ENCODE results near the gene ASTL. TPM values are rescaled to one million over a fixed set of nuclear protein-coding genes. Genes with fewer than 3 reads are reported as not detected.
A peak's percentile ranks its signal among the peaks of the same experiment; 100 is the strongest.

ASTL gene
- total RNA-seq, 3 donors from 2014 or later (not counting 1 experiment from before 2014, with no cell fraction given): 5.5 to 11.3 (median 8.8) TPM

- Histone ChIP-seq H3K27ac (ENCODE audit: low read length) (no peak overlapping the region), H3K4me3 (ENCODE audit: low read length) (no peak overlapping the region), H3K27me3 (ENCODE audit: control insufficient read depth, insufficient read depth, low read length) (peaks cover 9% of the 10 kb centered on the region), H3K4me1 (ENCODE audit: control insufficient read depth, insufficient read depth, low read length) (peaks cover 8% of the 10 kb centered on the region), H3K36me3 (ENCODE audit: control insufficient read depth, insufficient read depth, low read length) (no peaks in the 10 kb centered on the region), H3K9me3 (ENCODE audit: control insufficient read depth, insufficient read depth, low read length) (no peaks in the 10 kb centered on the region)
- DNase-seq (peak in 1 of 2 donors; percentile 16), ATAC-seq (no peak)
- no peak for TF ChIP-seq CTCF (IDR thresholded peaks at IDR 0.05)
- H3K4me1 Mint-ChIP-seq: peaks cover 9 to 44% of the 10 kb centered on the region in 2 donors
- H3K36me3 Mint-ChIP-seq: no peaks in the 10 kb centered on the region
- peaks cover 38 to 42% of the 10 kb centered on the region in 2 donors for H3K27me3 Mint-ChIP-seq (ENCODE audit: low read depth in 2 of 2)
- intact Hi-C loops (cut with micrococcal nuclease): no loop called here
- no peak overlapping the region for H3K27ac Mint-ChIP-seq
- no peaks in the 10 kb centered on the region for H3K9me3 Mint-ChIP-seq
- no peak overlapping the region for H3K4me3 Mint-ChIP-seq
- 21% methylated on average over 11 of the region's 11 CpGs for WGBS (ENCODE audit: insufficient coverage)
These were observed 18.1 kb downstream of the ASTL start for GRCh38 chr2:96120091-96120720.

GRCh38 chr2:96119389-96119751, 18.9 kb downstream of the ASTL start:
- H3K27ac Mint-ChIP-seq: no peak overlapping the region
- intact Hi-C loops (cut with micrococcal nuclease): loop anchor here (10.0 kb wide), 1 partner anchor 95 kb away; no protein-coding TSS in a partner anchor
- H3K27me3 Mint-ChIP-seq (ENCODE audit: low read depth in 2 of 2): peaks cover 40% of the 10 kb centered on the region in 2 donors
- Histone ChIP-seq H3K36me3 (ENCODE audit: control insufficient read depth, insufficient read depth, low read length) (no peaks in the 10 kb centered on the region), H3K9me3 (ENCODE audit: control insufficient read depth, insufficient read depth, low read length) (no peaks in the 10 kb centered on the region), H3K27ac (ENCODE audit: low read length) (no peak overlapping the region), H3K4me3 (ENCODE audit: low read length) (no peak overlapping the region), H3K4me1 (ENCODE audit: control insufficient read depth, insufficient read depth, low read length) (peaks cover 8% of the 10 kb centered on the region), H3K27me3 (ENCODE audit: control insufficient read depth, insufficient read depth, low read length) (peaks cover 9% of the 10 kb centered on the region)
- H3K36me3 Mint-ChIP-seq: no peaks in the 10 kb centered on the region
- no peak for TF ChIP-seq CTCF (IDR thresholded peaks at IDR 0.05)
- peak overlapping the region; percentile 37 for H3K4me3 Mint-ChIP-seq
- peaks cover 9 to 36% of the 10 kb centered on the region in 2 donors for H3K4me1 Mint-ChIP-seq
- ATAC-seq: no peak
- DNase-seq: peak in 1 of 2 donors; percentile 17
- no peaks in the 10 kb centered on the region for H3K9me3 Mint-ChIP-seq
- WGBS (ENCODE audit: insufficient coverage): 92% methylated on average over 5 of the region's 5 CpGs

- no peaks in the 10 kb centered on the region for H3K36me3 ChIP-seq (ENCODE audit: control insufficient read depth, insufficient read depth, low read length)
- WGBS (ENCODE audit: insufficient coverage): 92% methylated on average over 13 of the region's 13 CpGs
- no peak overlapping the region for H3K27ac ChIP-seq (ENCODE audit: low read length)
- peaks cover 9% of the 10 kb centered on the region for H3K27me3 ChIP-seq (ENCODE audit: control insufficient read depth, insufficient read depth, low read length)
- no peak for TF ChIP-seq CTCF (IDR thresholded peaks at IDR 0.05)
- Mint-ChIP-seq H3K9me3 (no peaks in the 10 kb centered on the region), H3K27me3 (ENCODE audit: low read depth in 2 of 2) (peaks cover 40% of the 10 kb centered on the region in 2 donors), H3K27ac (no peak overlapping the region), H3K36me3 (no peaks in the 10 kb centered on the region), H3K4me3 (peak overlapping the region; percentile 37), H3K4me1 (peaks cover 9 to 36% of the 10 kb centered on the region in 2 donors)
- no peak for DNase-seq
- peaks cover 8% of the 10 kb centered on the region for H3K4me1 ChIP-seq (ENCODE audit: control insufficient read depth, insufficient read depth, low read length)
- H3K9me3 ChIP-seq (ENCODE audit: control insufficient read depth, insufficient read depth, low read length): no peaks in the 10 kb centered on the region
- no peak overlapping the region for H3K4me3 ChIP-seq (ENCODE audit: low read length)
- ATAC-seq: no peak
- intact Hi-C loops (cut with micrococcal nuclease): loop anchor here (10.0 kb wide), 1 partner anchor 94 kb away; no protein-coding TSS in a partner anchor
These were observed 19.5 kb downstream of the ASTL start for GRCh38 chr2:96118698-96119388.

All from natural killer cell (primary cell).